Liver (tissue), 3 donors: ENCODE data around the gene FRAS1.

Experiments
- ATF3 ChIP-seq: IDR thresholded peaks from 2 replicates; pipeline ENCODE4 v1.6.1; 2016; ENCODE audit warnings: antibody characterized with exemption
- JUND ChIP-seq, 2 donors: IDR thresholded peaks; 2 replicates each; pipeline ENCODE4 v1.6.1; 2016; ENCODE audit warnings: antibody characterized with exemption in 2 of 2
- MAX ChIP-seq: IDR thresholded peaks from 2 replicates; pipeline ENCODE4 v1.6.1; 2016; ENCODE audit warnings: antibody characterized with exemption
- NR2F2 ChIP-seq: IDR thresholded peaks from 2 replicates; pipeline ENCODE4 v1.6.1; 2016; ENCODE audit warnings: antibody characterized with exemption
- RAD21 ChIP-seq, 2 donors: IDR thresholded peaks; 2 replicates each; pipeline ENCODE4 v1.6.1; 2016; ENCODE audit warnings: antibody characterized with exemption in 2 of 2, mild to moderate bottlenecking in 2 of 2
- TAF1 ChIP-seq: conservative IDR thresholded peaks from 2 replicates; pipeline ENCODE4 v1.6.1; 2016; ENCODE audit warnings: antibody characterized with exemption, mild to moderate bottlenecking
- YY1 ChIP-seq: IDR thresholded peaks from 2 replicates; pipeline ENCODE4 v1.6.1; 2016; ENCODE audit warnings: antibody characterized with exemption, mild to moderate bottlenecking
- TF ChIP-seq, protein P1 (sequence below): fragments of 150-350 bp; IDR thresholded peaks from 2 replicates; pipeline ENCODE4 v1.5.1; 2017; ENCODE audit warnings: improper control_type of control experiment, low read depth, low read length; ENCODE audit not compliant: missing input control
- TF ChIP-seq, protein P2 (sequence below): IDR thresholded peaks from 2 replicates; pipeline ENCODE4 v1.6.1; 2016; ENCODE audit warnings: antibody characterized with exemption
- donor health status: healthy.
- donor health status: healthy.

- TF ChIP-seq JUND (IDR thresholded peaks at IDR 0.05): no peak
- TF ChIP-seq, protein P1, sequence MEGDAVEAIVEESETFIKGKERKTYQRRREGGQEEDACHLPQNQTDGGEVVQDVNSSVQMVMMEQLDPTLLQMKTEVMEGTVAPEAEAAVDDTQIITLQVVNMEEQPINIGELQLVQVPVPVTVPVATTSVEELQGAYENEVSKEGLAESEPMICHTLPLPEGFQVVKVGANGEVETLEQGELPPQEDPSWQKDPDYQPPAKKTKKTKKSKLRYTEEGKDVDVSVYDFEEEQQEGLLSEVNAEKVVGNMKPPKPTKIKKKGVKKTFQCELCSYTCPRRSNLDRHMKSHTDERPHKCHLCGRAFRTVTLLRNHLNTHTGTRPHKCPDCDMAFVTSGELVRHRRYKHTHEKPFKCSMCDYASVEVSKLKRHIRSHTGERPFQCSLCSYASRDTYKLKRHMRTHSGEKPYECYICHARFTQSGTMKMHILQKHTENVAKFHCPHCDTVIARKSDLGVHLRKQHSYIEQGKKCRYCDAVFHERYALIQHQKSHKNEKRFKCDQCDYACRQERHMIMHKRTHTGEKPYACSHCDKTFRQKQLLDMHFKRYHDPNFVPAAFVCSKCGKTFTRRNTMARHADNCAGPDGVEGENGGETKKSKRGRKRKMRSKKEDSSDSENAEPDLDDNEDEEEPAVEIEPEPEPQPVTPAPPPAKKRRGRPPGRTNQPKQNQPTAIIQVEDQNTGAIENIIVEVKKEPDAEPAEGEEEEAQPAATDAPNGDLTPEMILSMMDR: no peak
- TF ChIP-seq ATF3: no peak
- no peak for TF ChIP-seq MAX
- TF ChIP-seq NR2F2: no peak
- TF ChIP-seq RAD21 (IDR thresholded peaks at IDR 0.05): no peak
- TF ChIP-seq YY1: no peak
- TF ChIP-seq, protein P2, sequence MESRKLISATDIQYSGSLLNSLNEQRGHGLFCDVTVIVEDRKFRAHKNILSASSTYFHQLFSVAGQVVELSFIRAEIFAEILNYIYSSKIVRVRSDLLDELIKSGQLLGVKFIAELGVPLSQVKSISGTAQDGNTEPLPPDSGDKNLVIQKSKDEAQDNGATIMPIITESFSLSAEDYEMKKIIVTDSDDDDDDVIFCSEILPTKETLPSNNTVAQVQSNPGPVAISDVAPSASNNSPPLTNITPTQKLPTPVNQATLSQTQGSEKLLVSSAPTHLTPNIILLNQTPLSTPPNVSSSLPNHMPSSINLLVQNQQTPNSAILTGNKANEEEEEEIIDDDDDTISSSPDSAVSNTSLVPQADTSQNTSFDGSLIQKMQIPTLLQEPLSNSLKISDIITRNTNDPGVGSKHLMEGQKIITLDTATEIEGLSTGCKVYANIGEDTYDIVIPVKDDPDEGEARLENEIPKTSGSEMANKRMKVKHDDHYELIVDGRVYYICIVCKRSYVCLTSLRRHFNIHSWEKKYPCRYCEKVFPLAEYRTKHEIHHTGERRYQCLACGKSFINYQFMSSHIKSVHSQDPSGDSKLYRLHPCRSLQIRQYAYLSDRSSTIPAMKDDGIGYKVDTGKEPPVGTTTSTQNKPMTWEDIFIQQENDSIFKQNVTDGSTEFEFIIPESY: no peak
- no peak for TF ChIP-seq TAF1
Measured at GRCh38 chr4:78355306-78355705, 298.2 kb downstream of the FRAS1 start.
